ENCODE data around the gene SERPINA12. TPM values are rescaled to one million over a fixed set of nuclear protein-coding genes. Genes with fewer than 3 reads are reported as not detected.
"Not testable (repeated sequence)": the region's sequence is repeated elsewhere in the genome, so short reads cannot be mapped to it uniquely, and the experiment has no call there.

Gene SERPINA12
- total RNA-seq, 1 experiment from 2014 or later = not detected

DNA sequence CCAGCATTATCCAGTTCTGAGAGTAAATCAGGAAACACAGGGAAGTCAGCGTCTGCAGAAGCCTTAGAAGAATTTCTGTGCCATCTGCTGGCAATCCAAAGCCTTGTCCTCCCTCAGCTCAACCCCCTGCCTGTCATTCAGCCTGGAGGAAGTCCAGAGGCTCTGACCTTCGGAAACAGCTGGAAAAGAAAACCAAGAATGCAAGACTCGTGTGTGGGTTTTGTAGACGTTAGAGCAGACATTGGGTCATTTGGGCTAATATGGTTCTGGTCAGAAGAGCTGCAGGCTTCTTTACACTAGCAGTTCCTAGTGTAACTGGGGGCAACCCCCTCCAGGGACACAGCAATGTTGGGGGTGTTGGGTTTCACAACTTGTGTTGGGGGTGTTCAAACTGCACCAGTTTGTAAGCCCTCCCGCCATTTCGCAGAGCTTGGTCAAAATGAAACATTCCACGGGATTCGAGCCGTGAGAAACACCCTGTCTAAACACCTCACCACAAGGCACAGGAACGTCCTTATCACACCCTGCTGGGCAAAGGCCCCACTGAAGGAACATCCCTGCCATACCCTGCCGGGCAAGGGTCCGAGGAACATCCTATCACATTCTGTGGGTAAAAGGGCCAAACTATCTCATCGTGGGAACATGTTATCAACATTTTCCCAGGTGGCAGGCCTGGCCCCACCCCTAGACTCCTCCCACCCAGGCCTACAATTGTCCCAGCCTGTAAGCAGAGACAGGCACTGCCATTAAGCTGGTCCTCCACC, 30.9 kb upstream of the SERPINA12 start:
- in situ Hi-C loops (cut with HindIII; ENCODE audit: low pct_unique_long_range_greater_than_20kb, low sequenced_read_pairs) = no loop called here

GRCh38 chr14:94539181-94539580, 29.9 kb upstream of the SERPINA12 start:
- in situ Hi-C loops (cut with HindIII; ENCODE audit: low pct_unique_long_range_greater_than_20kb, low sequenced_read_pairs) = no loop called here
- DNase-seq (ENCODE audit: low read depth) = no peak

More for the DNA sequence above, 30.9 kb upstream of the SERPINA12 start:
- no peak for DNase-seq (ENCODE audit: low read depth)

GRCh38 chr14:94538070-94538740, 28.9 kb upstream of the SERPINA12 start:
- in situ Hi-C loops (cut with HindIII; ENCODE audit: low pct_unique_long_range_greater_than_20kb, low sequenced_read_pairs) = no loop called here
- no peak for DNase-seq (ENCODE audit: low read depth)

GRCh38 chr14:94536836-94537235, 27.6 kb upstream of the SERPINA12 start:
- DNase-seq (ENCODE audit: low read depth) = peak; percentile 11
- in situ Hi-C loops (cut with HindIII; ENCODE audit: low pct_unique_long_range_greater_than_20kb, low sequenced_read_pairs) = no loop called here

DNA sequence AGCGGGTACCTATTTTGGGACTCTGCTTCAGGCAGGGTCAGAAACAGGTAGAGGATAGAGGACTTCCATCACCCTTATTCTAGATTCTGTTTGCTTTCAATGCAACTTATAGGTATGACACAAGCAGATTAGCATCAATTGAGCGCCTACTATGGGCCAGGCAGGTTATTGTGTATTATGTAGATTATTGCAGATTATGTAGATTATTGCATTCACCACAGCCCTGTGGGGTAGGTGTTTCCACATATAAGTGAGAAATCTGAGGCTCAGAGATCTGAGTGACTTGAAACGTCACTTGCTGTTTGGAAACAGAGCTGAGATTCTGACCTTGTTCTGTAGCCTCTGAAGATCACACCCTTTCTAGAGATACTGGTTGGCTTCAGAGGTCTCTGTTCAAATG, 26.2 kb upstream of the SERPINA12 start:
- no peak for DNase-seq (ENCODE audit: low read depth)
- in situ Hi-C loops (cut with HindIII; ENCODE audit: low pct_unique_long_range_greater_than_20kb, low sequenced_read_pairs) = no loop called here

- in situ Hi-C loops (cut with HindIII; ENCODE audit: low pct_unique_long_range_greater_than_20kb, low sequenced_read_pairs) = no loop called here
- DNase-seq (ENCODE audit: low read depth) = no peak
Measured at GRCh38 chr14:94532447-94532846, 23.2 kb upstream of the SERPINA12 start.

GRCh38 chr14:94531187-94531586, 21.9 kb upstream of the SERPINA12 start:
- in situ Hi-C loops (cut with HindIII; ENCODE audit: low pct_unique_long_range_greater_than_20kb, low sequenced_read_pairs) = no loop called here

GRCh38 chr14:94524093-94524492, 14.8 kb upstream of the SERPINA12 start:
- in situ Hi-C loops (cut with HindIII; ENCODE audit: low pct_unique_long_range_greater_than_20kb, low sequenced_read_pairs) = no loop called here
- DNase-seq (ENCODE audit: low read depth) = no peak

More at GRCh38 chr14:94531187-94531586, 21.9 kb upstream of the SERPINA12 start:
- no peak for DNase-seq (ENCODE audit: low read depth)

DNA sequence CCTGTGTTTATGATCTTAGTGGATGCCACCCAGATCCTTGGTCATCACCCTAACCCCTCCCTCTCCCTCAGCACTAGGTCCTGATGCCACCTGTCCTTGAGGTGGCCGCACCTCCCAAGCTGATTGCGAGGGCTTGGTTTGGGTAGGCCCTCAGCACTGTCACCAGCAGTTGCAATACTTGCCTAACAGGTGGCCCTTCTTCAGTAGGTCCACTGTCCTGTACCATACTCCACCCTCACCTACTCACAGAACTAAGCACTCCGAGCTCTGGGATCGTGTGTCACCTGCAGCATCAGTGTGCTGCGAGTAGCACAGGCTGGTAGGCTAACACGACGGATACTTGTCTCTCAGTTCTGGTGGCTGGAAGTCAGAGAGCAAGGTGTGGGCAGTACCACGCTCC, 14.0 kb upstream of the SERPINA12 start:
- in situ Hi-C loops (cut with HindIII; ENCODE audit: low pct_unique_long_range_greater_than_20kb, low sequenced_read_pairs) = no loop called here
- no peak for DNase-seq (ENCODE audit: low read depth)

DNA sequence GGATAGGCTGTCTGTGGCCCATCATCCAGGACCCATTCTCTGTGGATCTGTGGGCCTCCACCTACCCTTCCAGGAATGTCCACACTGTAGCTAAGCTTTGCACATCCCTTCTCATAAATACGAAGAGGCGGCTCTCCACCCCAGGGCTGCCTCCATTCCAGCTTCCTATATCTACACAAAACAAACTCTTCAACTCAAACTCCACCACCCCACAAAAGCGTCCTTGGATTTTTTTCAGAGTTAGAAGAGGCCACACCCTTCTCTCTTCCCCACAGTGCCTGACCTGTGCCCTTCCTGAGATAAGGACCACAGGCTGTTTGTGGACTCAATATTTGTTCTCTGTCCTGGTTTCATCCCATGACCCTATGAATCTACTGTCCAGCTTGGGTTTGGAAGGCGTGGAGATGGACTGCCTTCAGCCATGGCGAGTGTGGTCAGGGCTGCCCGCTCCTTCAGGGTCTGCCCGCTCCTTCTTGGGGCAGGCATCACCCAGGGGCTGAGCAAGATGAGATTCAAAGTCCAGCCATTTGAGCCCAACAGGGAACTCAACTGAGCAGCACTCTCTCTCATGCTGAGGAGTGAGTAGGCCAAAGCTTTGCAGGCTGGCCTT, 13.0 kb upstream of the SERPINA12 start:
- no peak for DNase-seq (ENCODE audit: low read depth)
- in situ Hi-C loops (cut with HindIII; ENCODE audit: low pct_unique_long_range_greater_than_20kb, low sequenced_read_pairs) = no loop called here

- in situ Hi-C loops (cut with HindIII; ENCODE audit: low pct_unique_long_range_greater_than_20kb, low sequenced_read_pairs) = no loop called here
- no peak for DNase-seq (ENCODE audit: low read depth)
Measured at GRCh38 chr14:94521375-94522114, 12.3 kb upstream of the SERPINA12 start.

DNA sequence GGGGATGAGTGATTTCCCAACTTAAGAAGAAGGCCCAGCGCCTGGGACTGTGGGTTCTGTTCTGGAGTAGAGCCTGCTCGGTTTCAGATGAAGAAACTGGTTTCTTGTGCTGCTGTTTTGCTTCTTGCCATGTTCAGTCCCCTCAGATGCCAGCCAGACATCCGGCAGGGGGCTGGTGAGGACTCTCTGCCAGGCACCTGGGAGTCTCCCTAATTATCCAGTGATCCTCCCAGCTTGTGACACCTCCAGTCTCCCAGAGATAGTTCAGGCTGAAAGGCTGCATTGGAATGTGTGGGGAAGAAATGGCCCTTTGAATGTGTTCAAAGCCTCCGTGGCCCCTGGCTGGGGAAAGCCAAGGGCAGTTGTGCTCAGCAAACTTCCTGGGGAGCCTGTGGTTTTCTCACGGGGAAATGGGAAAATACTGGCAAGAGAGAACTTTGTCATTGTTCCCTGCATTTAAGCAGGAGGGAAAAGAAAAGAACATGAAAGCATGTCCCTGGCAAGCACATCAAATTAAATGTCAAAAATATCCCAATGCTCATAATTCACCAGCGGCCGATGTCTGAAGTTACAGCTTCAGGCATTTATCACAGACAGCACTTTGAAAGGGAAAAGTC, 8.5 kb upstream of the SERPINA12 start:
- in situ Hi-C loops (cut with HindIII; ENCODE audit: low pct_unique_long_range_greater_than_20kb, low sequenced_read_pairs) = no loop called here

DNA sequence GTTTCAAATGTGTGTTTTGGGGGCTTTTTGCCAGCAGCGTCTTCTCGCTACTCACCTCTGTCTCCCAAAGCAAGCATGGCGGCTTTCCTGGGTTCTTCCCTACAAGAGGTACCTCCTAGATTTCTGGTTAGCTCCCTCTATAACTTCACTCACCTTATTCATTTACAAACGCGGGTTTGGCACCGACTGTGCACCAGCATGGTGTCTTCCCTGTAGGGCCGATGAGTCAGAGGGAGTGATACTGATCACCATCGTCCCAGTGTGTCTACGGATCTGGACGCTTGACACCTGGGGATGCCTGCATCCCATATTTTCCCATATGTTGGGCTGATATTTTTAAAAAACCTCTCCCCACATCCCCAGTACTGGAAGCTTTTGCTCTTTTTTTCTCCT, 8.0 kb upstream of the SERPINA12 start:
- no peak for DNase-seq (ENCODE audit: low read depth)
- in situ Hi-C loops (cut with HindIII; ENCODE audit: low pct_unique_long_range_greater_than_20kb, low sequenced_read_pairs) = no loop called here

More for the DNA sequence above, 8.5 kb upstream of the SERPINA12 start:
- no peak for DNase-seq (ENCODE audit: low read depth)

DNA sequence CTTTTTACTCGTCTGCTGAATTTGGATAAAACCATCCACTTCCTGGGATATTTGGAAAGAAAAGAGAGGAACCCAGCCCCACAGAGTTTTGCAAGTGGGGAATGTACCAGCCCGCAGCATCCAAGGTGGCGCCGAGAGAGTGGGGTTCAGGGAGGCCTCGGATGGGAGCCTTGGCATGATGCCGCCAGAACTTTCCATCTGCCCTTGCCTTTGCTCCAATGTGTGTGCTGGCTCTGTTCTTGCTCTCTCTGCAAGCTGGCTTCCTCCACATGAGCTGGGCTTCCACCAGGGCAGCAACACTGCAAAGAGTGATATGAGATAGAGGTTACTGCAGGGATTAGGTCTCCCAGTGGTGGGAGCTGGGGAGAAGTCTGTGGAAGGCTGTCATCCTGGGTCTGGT, 6.6 kb upstream of the SERPINA12 start:
- DNase-seq (ENCODE audit: low read depth) = no peak
- in situ Hi-C loops (cut with HindIII; ENCODE audit: low pct_unique_long_range_greater_than_20kb, low sequenced_read_pairs) = no loop called here

- DNase-seq (ENCODE audit: low read depth) = no peak
- in situ Hi-C loops (cut with HindIII; ENCODE audit: low pct_unique_long_range_greater_than_20kb, low sequenced_read_pairs) = no loop called here
Measured at GRCh38 chr14:94515426-94515825, 6.2 kb upstream of the SERPINA12 start.

GRCh38 chr14:94514351-94514750, 5.1 kb upstream of the SERPINA12 start:
- in situ Hi-C loops (cut with HindIII; ENCODE audit: low pct_unique_long_range_greater_than_20kb, low sequenced_read_pairs) = no loop called here
- no peak for DNase-seq (ENCODE audit: low read depth)

- in situ Hi-C loops (cut with HindIII; ENCODE audit: low pct_unique_long_range_greater_than_20kb, low sequenced_read_pairs); DNase-seq (ENCODE audit: low read depth): not testable (repeated sequence)
Measured at GRCh38 chr14:94510481-94510880, 1.2 kb upstream of the SERPINA12 start.

- in situ Hi-C loops (cut with HindIII; ENCODE audit: low pct_unique_long_range_greater_than_20kb, low sequenced_read_pairs) = no loop called here
- no peak for DNase-seq (ENCODE audit: low read depth)
Measured at GRCh38 chr14:94505641-94506040, 3.6 kb downstream of the SERPINA12 start.

Data from Caki2 (cell line).